ENCODE data around the gene PINLYP. TPM values are rescaled to one million over a fixed set of nuclear protein-coding genes. Genes with fewer than 3 reads are reported as not detected.

The PINLYP gene
- total and polyA plus RNA-seq, 9 of the 15 experiments (the other 6 are each of a cell fraction or from before 2014, with no cell fraction given) = 1.00 to 6.7 (median 2.2) TPM

DNA sequence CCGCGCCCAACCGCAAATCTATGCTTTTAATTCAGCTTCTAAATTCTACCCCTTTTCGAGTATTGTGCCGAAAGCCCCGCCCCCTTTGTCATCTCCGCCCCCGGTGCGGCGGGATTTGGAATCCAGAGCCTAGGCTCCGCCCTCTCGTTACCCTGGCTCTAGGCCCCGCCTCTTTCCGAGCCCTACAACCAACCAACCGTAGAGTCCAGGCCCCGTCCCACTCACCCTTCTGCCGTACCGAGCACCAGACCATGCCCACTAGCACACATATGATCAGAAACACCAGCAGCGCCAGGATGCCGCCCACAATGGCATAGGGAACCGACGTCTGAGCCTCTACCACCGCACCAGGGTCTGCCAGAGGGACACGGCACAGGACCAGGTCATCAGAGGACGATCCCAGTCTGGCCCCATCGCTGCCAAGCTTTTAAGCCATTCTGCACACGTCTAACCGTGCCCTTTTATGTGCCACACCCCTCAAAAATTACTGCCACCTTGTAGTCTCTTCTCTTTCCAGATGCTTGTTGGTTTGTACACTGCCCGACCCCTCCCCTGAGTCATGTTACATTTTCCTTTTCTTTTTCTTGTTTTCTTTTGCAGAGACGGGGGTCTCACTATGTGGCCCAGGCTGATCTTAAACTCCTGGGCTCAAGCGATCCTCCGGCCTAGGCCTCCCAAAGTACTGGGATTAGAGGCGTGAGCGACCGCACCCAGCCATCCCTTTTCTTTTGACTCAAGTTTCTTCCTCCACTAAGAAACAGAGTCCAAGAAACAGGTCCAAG, 48.5 kb downstream of the PINLYP start (continued):
- TF ChIP-seq ZNF655 (CRISPR knock-in tag; IDR thresholded peaks at IDR 0.05) (no peak), PREB (CRISPR knock-in tag; IDR thresholded peaks at IDR 0.05) (0 out of 2 replicates have a peak, but pooled peaks have one; percentile 28), CXXC5 (CRISPR knock-in tag; IDR thresholded peaks at IDR 0.05) (peak; percentile 36; the same call in 1 of the 2 replicates), ARNT (IDR thresholded peaks at IDR 0.05) (0 out of 4 replicates have a peak, but pooled peaks of 1 of the 2 experiments have one; percentile 19), CREB1 (IDR thresholded peaks at IDR 0.05) (no peak), CREB1 (CRISPR knock-in tag; IDR thresholded peaks at IDR 0.05) (0 out of 2 replicates have a peak, but pooled peaks have one; percentile 21), NRF1 (conservative IDR thresholded peaks at IDR 0.05 in 1 of 2, IDR thresholded peaks at IDR 0.05 in 1 of 2) (peak in 1 of 2 experiments; percentile 38; a peak in 1 of 4 replicates), SMARCA5 (IDR thresholded peaks at IDR 0.05) (0 out of 2 replicates have a peak, but pooled peaks have one; percentile 55), ADNP (tag; IDR thresholded peaks at IDR 0.05) (no peak; the same call in 1 of the 2 replicates), EGR1 (conservative IDR thresholded peaks at IDR 0.05) (peak; percentile 77), NFYB (IDR thresholded peaks at IDR 0.05; ENCODE audit: extremely low read depth, insufficient read length) (no peak), NFIX (CRISPR knock-in tag; IDR thresholded peaks at IDR 0.05; ENCODE audit: low read depth) (no peak), GATAD2A (IDR thresholded peaks at IDR 0.05) (no peak), NFIC (IDR thresholded peaks at IDR 0.05) (no peak), LARP7 (IDR thresholded peaks at IDR 0.05) (peak; percentile 65; the same call in 1 of the 2 replicates), CREBBP (IDR thresholded peaks at IDR 0.05; ENCODE audit: low read depth, low read length) (no peak)
- TF ChIP-seq, protein P1, sequence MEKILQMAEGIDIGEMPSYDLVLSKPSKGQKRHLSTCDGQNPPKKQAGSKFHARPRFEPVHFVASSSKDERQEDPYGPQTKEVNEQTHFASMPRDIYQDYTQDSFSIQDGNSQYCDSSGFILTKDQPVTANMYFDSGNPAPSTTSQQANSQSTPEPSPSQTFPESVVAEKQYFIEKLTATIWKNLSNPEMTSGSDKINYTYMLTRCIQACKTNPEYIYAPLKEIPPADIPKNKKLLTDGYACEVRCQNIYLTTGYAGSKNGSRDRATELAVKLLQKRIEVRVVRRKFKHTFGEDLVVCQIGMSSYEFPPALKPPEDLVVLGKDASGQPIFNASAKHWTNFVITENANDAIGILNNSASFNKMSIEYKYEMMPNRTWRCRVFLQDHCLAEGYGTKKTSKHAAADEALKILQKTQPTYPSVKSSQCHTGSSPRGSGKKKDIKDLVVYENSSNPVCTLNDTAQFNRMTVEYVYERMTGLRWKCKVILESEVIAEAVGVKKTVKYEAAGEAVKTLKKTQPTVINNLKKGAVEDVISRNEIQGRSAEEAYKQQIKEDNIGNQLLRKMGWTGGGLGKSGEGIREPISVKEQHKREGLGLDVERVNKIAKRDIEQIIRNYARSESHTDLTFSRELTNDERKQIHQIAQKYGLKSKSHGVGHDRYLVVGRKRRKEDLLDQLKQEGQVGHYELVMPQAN (IDR thresholded peaks at IDR 0.05; ENCODE audit: borderline replicate concordance) = no peak

Data from K562 (cell line).